Kidney (tissue), 14 donors: ENCODE results near the gene NPHP4. TPM values are rescaled to one million over a fixed set of nuclear protein-coding genes. Genes with fewer than 3 reads are reported as not detected.

Experiments used
- DNase-seq, 5 donors: peaks; one replicate each; pipeline ENCODE4 v3.0.0-alpha.2; 2013 to 2020
- FAIRE-seq: peaks from 2 replicates; lab custom pipeline; 2012; peaks lifted over from hg19 to GRCh38; lab: Jason Lieb, UNC
- H3K27ac ChIP-seq, 2 donors: one replicate each; pipeline ENCODE4 v1.7.0; 2013; ENCODE audit warnings: low read depth in 2 of 2, low read length in 2 of 2, inconsistent platforms in 1 of 2
- H3K27me3 ChIP-seq: one replicate; pipeline ENCODE4 v1.7.1; 2013; ENCODE audit warnings: low read length, inconsistent platforms; ENCODE audit not compliant: control insufficient read depth, insufficient read depth
- H3K36me3 ChIP-seq, 3 donors: one replicate each; pipeline versions ENCODE4 v1.7.0 to v1.7.1; 2013; ENCODE audit warnings: low read length in 3 of 3, control low read depth in 1 of 3, inconsistent platforms in 1 of 3; ENCODE audit not compliant: insufficient read depth in 3 of 3, control insufficient read depth in 2 of 3
- H3K4me1 ChIP-seq, 3 donors: one replicate each; pipeline versions ENCODE4 v1.7.0 to v1.7.1; 2013; ENCODE audit warnings: low read length in 3 of 3, inconsistent platforms in 1 of 3, low read depth in 1 of 3; ENCODE audit not compliant: control insufficient read depth in 2 of 3, insufficient read depth in 2 of 3
- H3K4me3 ChIP-seq, 3 donors: one replicate each; pipeline versions ENCODE4 v1.7.0 to v1.8.1; 2013; ENCODE audit warnings: low read length in 3 of 3, control low read depth in 1 of 3, inconsistent platforms in 1 of 3
- H3K9ac ChIP-seq, 3 donors: one replicate each; pipeline versions ENCODE4 v1.7.0 to v1.7.1; 2013; ENCODE audit warnings: low read length in 3 of 3, control low read depth in 1 of 3, inconsistent platforms in 1 of 3
- H3K9me3 ChIP-seq, 3 donors: one replicate each; pipeline versions ENCODE4 v1.7.0 to v1.7.1; 2013; ENCODE audit warnings: low read length in 3 of 3, control low read depth in 1 of 3, inconsistent platforms in 1 of 3; ENCODE audit not compliant: control insufficient read depth in 2 of 3, insufficient read depth in 1 of 3
- CTCF ChIP-seq: IDR thresholded peaks from 3 replicates; pipeline ENCODE4 v1.5.1; 2012; ENCODE audit warnings: mild to moderate bottlenecking, moderate library complexity, borderline replicate concordance; ENCODE audit not compliant: insufficient read depth; ENCODE audit errors: extremely low read depth
- intact Hi-C: fragments of 100-400 bp; cut with DNase I; formaldehyde crosslinking; loops from one replicate; pipeline ENCODE4 v1.11.1; 2022
- polyA plus RNA-seq: library from polyadenylated mRNA; stranded (reverse); fragments of 350-450 nt; fragmentation: Illumina TruSeq; extraction: RNeasy Lipid Tissue Mini Kit (QIAGEN cat#74804); gene quantifications from one replicate; pipeline ENCODE4 v1.2.3, GENCODE V29; 2014; ENCODE audit warnings: low read depth, low replicate concordance; ENCODE audit not compliant: insufficient read depth
- total RNA-seq: library from RNA; stranded (reverse); fragmentation: NEBNext Ultra II Directional; extraction: Animal tissue kit (Norgen Biotek cat#: 25700); gene quantifications from one replicate; pipeline ENCODE4 v1.2.1, GENCODE V29; 2021
- donor health status: control.
- donor health status: control.
- donor health status: control.
- donor health status: control.
- donor health status: control.
- donor health status: DM: yes; HTN: yes; CAD: no.
- donor health status: Normal renal cell carcinoma (clear cell type).

The NPHP4 gene
- total and polyA plus RNA-seq, 2 donors from 2014 or later = 2.9 to 16.1 TPM

GRCh38 chr1:5955479-5955977, 36.7 kb downstream of the NPHP4 start:
- no peaks in the 10 kb centered on the region for H3K27me3 ChIP-seq
- no peak for DNase-seq
- FAIRE-seq = no peak
- H3K4me1 ChIP-seq = no peaks in the 10 kb centered on the region
- no peak overlapping the region for H3K27ac ChIP-seq
- no peak overlapping the region for H3K4me3 ChIP-seq
- intact Hi-C loops = no loop called here
- no peak overlapping the region for H3K9ac ChIP-seq
- TF ChIP-seq CTCF = no peak
- no peaks in the 10 kb centered on the region for H3K9me3 ChIP-seq
- peaks cover 0 to 7% (median 4%) of the 10 kb centered on the region in 3 donors for H3K36me3 ChIP-seq

- no peak overlapping the region for H3K9ac ChIP-seq
- no peaks in the 10 kb centered on the region for H3K27me3 ChIP-seq
- H3K4me3 ChIP-seq = no peak overlapping the region
- TF ChIP-seq CTCF = no peak
- no peaks in the 10 kb centered on the region for H3K4me1 ChIP-seq
- FAIRE-seq = no peak
- H3K27ac ChIP-seq = no peak overlapping the region
- intact Hi-C loops = no loop called here
- peaks cover 0 to 7% (median 4%) of the 10 kb centered on the region in 3 donors for H3K36me3 ChIP-seq
- no peak for DNase-seq
- no peaks in the 10 kb centered on the region for H3K9me3 ChIP-seq
Observed at GRCh38 chr1:5954964-5955363, 37.3 kb downstream of the NPHP4 start.

- no peaks in the 10 kb centered on the region for H3K4me1 ChIP-seq
- H3K27me3 ChIP-seq = no peaks in the 10 kb centered on the region
- TF ChIP-seq CTCF = no peak
- H3K9ac ChIP-seq = no peak overlapping the region
- DNase-seq (peak in 1 of 5 donors; percentile 56), FAIRE-seq (no peak)
- peaks cover 0 to 4% (median 4%) of the 10 kb centered on the region in 3 donors for H3K36me3 ChIP-seq
- no peak overlapping the region for H3K4me3 ChIP-seq
- H3K9me3 ChIP-seq = no peaks in the 10 kb centered on the region
- intact Hi-C loops = no loop called here
- no peak overlapping the region for H3K27ac ChIP-seq
Observed at GRCh38 chr1:5953386-5953785, 38.8 kb downstream of the NPHP4 start.
